VCaP (cell line): ENCODE measurements around the gene PAXIP1.

ENCODE experiments used
- H3K27ac ChIP-seq: fragments of 450-650 bp; 2 replicates; pipeline ENCODE4 v1.5.1; 2017
- CTCF ChIP-seq: fragments of 450-650 bp; conservative IDR thresholded peaks from 2 replicates; pipeline ENCODE4 v1.5.1; 2017; ENCODE audit warnings: mild to moderate bottlenecking, moderate library complexity

PAXIP1 gene

GRCh38 chr7:154960063-154960790, 42.7 kb downstream of the PAXIP1 start:
- no peak for TF ChIP-seq CTCF
- no peak overlapping the region for H3K27ac ChIP-seq

- no peak for TF ChIP-seq CTCF
- H3K27ac ChIP-seq = no peak overlapping the region
Measured at GRCh38 chr7:154956427-154956826, 46.5 kb downstream of the PAXIP1 start.

- TF ChIP-seq CTCF = peak; percentile 90
- no peak overlapping the region for H3K27ac ChIP-seq
Measured at GRCh38 chr7:154953006-154953684, 49.8 kb downstream of the PAXIP1 start.

GRCh38 chr7:154950960-154951359, 52.0 kb downstream of the PAXIP1 start:
- no peak for TF ChIP-seq CTCF
- H3K27ac ChIP-seq = no peak overlapping the region

- no peak overlapping the region for H3K27ac ChIP-seq
- no peak for TF ChIP-seq CTCF
Measured at GRCh38 chr7:154947604-154948003, 55.3 kb downstream of the PAXIP1 start.

GRCh38 chr7:154946166-154946565, 56.8 kb downstream of the PAXIP1 start:
- no peak overlapping the region for H3K27ac ChIP-seq
- no peak for TF ChIP-seq CTCF

GRCh38 chr7:154943906-154944305, 59.0 kb downstream of the PAXIP1 start:
- H3K27ac ChIP-seq = no peak overlapping the region
- no peak for TF ChIP-seq CTCF
